Measurements from ENCODE around the gene YOD1.

Gene YOD1

DNA sequence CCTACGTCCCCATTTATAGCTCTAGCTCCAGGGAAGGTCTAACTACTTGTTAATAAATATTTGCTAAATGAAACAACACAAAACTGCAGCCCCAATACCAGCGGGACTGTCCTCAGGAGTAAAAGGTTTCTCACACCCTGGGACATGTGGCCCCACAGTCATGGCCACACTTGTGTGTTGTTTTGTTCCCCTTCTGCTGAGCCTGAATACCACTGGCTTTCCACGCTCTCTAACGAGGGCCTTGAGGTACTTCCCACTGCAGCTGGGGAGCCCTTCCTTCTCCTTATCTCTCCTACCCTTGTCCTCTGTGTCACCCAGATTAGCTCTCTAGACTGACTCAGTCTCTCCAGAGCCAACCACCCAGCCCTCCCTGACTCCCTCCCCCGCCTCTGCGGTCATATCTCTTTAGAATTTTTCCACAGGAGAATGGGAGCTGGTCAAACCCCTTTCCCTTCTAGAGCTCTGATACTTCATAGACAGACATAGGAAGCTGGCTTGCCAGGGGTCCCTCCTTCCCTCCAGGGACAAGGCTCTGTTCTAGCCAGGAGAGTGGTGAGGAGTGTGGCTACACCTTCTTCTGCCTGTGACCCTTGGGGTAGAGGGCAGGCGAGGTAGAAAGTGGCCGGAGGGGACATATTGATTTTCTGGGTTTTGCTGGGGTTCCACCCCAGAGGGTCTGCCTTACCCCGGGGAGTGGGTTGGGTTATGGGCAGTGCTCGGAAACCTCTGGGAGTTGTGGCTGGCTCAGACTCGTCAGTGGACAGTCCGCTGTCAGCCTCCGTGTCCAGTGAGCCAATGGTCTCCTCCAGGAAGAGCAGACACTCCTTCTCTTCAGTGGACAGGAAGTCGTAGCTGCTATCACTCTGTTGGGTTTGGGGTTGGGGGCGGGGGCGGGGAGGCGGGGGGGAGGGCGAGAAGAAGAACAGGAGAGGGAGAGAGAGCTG, 26.5 kb downstream of the YOD1 start:
- no peak for DNase-seq

DNA sequence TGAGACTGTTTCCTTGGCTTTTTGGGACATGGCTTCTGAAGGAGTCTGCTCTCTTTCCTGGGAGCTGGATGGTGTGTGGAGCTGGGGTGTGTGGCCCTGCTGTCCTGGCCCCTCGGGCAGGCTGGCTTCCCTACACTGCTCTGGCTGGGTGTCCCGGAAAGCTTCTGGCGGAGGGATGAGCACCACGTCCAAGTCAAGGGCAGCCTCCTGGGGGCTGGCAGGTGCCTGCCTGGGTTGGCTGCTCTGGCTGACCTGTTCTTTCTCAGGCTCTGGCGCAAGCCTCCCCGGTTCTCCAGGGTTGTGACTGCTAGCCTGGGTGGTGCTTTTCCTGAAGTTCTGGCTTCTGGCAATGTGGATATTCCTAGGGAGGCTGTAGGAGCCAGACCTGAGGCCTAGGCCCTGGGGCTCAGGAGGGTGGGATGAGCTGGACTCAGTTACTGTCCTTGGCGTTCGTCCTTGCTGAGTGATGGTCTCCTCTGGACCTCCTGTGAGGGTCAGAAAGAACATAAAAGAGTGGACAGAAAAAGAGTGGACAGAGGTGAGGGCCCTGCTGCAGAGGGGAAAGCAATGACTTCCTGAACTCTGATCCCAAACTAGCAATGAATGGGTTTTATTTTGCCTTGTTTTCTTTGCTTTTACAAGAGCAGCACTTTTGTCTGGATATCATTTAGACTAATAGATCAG, 27.9 kb downstream of the YOD1 start:
- DNase-seq = no peak

DNA sequence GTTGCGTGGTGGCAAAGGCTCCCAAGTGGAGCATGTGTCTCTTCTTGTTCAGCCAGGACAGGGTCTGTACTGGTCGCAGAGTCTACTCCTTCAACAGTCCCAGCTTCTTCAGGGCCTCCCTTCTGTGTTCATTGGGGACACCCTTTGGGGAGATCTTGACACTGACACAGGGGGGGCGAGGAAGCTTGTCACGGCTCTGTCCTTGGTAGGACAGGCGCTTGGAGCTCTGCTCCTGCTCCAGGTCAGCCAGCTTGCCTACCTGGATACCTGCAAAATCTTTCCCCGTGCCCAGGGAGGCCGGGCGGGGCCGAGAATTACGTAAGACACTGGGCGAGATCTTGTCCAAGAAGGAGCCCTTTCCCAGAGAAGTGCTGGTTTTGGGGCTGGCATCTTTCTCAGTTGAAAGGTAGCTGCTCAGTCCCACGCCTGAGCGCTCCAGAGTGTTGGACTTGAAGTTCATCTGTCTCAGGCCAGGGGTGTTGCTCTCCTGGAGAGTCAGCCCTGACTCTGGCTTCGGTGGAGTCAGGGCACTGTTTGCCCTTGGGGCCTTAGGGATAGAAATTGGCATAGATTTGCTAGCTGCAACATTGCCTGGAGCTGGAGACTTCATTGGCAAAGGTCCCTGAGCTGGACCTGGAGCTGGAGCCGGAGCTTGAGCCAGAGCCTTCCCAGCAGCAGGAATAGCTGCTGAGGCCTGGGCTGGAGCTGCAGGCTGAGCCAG, 29.0 kb downstream of the YOD1 start:
- no peak for DNase-seq

DNA sequence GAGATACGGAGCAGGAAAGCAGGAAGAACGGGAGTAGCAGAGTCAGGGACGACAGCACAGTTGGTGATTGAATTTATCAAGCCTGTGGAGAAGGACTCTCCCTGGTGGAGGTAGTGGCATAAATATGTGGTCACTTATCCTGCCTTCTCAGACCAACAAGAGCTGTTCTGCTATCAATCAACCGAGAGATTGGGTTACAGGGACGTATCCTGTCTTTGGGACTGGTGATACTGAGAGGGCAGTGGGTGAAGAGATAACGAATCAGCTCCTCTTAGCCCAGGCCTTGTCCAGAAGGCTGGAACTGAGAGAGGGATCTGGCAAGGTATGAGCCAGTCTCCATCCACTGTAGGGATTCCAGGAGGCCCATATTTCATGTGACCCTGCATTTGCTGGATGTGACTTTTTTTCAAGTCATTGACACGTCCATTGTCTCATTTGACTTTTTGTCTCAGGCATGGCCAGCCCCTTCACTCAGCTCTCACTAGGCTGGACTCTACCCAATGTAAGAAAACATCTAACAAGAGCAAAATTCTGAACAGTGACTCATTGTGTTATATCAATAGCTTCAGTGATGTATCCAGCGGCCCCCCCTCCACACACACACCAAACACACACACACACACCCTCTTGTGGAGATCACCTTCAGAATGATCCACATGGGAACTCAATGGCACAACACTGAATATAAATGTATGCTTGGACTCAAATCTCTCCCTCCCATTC, 29.7 kb downstream of the YOD1 start:
- no peak for DNase-seq

DNA sequence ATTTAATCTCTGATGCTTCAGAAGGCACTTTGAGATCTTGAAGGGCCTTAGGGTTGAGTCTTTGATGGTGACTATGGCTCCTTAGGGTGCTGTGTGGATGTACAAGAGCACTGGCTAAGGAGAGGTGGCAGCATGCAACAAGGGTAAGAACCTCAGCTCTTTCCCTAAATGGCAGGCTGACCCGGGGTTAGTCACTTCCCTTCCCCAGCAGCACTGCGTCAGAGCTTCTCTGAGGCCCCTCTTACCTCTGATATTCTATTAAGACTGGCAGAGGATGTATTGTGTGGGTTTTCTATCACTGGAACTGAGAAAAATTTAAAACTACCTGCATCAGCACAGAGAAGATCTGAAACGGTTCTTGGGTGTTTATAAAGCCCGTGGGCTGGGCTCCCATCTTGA, 30.3 kb downstream of the YOD1 start:
- no peak for DNase-seq

DNA sequence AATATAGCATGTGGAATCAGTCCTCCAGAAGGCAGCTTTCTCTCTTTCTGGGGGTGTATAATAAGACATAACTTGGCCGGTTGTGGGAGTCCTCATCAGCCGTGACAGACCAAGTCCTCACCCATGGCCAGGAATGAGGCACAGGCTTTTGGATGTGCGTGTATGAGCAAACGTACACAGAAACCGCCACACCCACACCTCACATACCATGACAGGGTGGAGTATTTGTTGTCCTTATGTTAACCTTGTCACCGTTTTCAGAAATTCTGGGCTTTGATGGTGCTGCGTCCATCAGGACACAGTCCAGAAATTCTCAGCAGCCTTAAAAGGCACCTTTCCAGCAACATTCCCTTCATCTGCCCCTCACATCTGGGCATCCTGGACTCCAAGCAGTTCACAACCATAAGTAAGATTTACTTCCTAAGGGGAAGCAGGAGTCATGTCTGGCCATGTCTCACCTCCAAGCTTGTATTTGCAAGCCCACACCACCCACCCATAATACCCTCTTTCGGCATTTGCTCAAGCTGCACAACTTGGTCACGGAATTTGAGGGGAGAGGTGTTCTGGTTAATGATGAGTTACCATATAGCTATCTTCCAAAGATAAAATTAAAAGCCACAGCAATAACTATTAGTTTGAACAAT, 30.8 kb downstream of the YOD1 start:
- no peak for DNase-seq

DNA sequence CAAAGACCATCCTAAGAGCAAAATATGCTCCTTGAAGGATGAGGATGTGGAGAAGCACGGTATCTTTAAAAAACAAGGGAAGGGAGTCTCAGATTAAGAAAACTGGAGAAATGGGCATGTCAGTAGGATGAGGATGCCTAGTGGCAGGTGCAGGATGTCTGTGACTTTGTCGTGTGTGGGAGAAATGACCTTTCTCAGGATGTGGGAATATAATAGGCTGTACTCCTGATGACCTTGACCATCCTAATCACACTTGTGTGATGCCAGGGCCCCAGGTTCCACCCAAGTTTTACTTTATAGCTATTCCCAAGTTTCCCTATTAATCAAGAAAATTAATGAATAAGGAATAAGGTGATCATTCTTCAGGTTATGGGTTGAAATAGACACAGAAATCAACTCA, 31.3 kb downstream of the YOD1 start:
- DNase-seq = no peak

DNA sequence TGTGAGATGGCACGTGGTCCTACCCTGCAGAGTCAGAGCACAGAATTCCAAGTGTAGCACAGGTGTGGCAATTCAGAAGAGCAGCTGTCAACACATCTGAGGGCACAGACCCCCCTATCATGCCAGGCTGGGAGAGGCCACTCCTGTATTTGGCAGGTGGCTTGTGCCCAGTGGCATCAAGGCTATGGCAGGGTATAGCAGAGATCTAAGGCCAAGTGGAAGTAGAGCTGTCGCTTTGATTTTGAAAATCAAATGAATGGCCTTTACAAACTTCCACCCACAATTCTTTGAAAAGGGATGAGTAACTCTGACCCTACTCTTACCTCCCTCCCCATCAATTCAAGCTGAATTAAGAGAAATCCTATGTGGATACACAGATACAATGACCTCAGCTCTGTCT, 31.8 kb downstream of the YOD1 start:
- no peak for DNase-seq

DNA sequence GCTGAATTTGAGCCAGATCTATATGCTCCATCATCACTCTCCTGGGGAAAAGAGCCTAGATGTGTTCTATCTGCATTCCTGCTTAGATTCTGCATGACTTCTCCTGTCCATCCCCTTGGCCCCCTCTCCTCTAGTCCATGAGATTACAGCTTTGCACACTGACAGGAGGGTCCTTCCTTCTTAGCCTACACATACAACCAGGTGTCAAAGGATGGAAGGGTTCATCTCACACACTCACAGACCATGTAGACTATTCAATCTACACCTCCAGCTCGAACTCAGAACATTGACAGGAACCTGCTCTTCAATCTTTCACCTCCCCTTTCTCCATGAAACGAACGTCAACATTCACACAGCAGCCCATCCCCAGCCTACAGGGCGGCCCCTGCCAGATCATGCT, 32.3 kb downstream of the YOD1 start:
- no peak for DNase-seq

DNA sequence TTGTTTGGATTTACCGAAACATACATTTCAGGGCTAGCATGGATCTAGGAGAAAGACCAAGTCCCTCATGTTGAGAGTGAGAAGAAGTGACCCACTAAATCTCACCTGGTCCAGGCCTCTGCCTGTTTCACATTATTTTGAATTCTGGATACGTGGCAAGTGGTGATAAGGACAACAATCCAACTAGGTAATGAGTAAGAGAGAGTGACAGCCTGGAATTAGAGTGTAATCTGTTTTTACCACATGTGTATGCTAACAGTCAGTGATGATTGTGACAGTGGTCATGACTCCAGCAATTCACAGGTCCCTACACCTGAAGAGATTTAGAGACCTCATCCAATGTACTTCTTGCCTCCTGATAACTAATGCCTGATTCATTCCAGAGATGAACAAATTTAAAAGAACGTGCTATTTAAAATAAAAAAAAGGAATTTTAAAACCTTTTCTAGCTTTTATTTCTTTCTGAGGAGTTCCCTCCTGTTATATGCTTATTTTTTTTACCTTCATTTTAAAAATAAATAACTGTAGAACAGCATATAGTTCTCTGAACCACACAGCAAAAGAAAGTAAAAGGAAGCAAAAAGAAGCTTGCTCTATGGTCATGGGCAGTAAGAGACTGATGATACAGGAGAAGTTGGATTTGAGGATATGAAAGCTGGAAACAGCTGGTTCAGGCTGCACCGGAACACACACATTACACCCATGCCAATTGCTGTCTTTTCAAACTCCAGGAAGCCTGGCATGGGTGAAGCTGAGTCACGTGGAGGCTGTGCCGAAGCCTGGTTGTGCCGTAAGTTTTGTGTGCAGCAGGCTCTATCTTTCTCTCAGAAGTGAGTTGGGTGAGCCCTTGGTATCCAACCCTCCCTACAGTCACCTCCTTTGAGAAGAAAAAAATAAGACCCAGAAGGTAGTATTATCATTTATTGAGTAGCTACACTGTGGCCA, 33.1 kb downstream of the YOD1 start:
- DNase-seq = peak; percentile 29

DNA sequence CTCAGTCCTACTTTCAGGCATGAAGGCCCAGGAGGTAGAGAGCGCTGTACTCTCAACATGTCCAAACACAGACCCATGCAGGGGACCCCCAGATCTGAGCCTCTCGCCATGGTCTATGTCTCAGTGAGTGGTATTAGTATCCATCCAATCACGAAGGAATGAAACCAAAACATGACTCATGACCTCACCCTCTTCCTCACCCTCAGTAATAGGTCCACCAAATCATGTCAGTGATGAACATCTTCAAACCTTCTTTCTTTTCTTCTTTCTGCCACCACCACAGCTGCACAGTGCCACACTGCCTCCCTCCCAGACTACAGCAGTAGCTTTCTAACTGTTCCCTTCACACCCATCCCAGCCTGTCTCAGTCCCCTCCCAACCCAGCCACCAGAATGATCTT, 35.2 kb downstream of the YOD1 start:
- no peak for DNase-seq

DNA sequence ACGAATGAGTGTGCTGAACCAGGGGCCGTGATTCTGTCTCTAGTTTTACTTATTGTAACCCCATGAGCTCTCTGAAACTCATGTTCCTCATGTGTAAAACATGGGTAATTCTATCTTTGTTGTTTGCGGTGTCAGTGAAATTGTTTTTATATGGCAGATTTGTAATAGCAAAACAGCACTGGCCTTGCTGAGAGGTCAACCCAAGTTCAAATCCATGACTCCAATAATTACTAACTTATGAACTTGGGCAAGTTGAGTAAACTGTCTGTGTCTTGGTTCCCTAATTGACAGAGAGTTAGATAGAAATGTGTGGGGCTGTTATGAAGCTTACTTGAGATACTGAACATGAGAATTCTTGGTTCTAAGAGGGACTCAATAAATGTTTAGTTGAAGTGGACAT, 36.3 kb downstream of the YOD1 start:
- DNase-seq = no peak

DNA sequence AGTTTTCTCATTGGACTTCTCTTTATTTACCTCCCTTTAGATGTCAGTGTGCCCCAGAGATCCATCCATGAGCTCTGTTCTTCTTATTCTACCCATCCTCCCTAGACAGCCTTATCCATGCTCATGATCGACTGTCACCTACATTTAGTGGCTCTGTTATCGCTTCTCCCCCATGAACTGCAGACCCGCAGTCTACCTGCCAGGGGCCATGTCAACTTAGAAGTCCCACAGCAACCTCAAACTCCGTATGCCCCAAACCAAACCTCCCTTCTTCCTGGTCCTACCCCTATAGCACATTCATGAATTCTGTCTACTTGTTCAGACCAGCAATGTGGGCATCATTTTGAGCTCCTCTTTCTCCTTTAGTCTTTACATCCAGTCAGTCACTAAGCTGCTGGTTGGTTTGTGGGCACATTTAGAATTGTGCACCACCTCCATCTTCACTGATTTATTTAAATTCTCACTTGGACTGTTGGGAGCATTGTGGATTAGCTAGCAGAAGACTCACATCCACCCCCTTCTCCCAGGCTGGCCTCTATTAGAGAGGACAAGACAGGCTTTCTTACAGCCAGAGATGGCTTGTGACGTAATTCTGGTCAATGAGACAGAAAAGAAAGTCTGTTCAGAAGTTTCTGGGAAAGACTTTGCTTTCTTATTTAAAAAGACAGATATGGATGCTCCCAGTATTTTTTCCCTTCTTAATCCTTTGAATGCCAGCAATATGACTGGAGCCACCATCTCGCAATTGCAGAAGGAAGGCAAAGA, 37.5 kb downstream of the YOD1 start:
- DNase-seq = no peak

DNA sequence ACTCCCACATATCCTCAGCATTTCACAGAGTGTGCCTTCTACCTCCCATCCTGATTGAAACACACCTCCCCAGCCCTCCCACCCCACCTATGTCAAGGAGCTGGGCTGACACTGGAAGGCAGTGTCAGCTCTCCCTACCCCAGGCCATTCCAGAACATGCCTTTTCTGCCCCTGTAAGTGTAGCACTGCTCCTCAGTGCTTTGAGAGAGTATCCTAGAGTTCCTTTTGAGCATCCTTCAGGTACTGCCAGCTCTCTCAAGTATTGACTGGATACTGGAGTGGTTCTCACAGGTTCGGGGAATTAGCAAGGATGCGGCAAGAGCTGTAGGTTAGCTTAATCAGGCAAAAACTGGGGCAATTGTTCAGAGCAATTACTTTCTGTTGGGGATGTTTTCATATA, 40.3 kb downstream of the YOD1 start:
- DNase-seq = no peak

DNA sequence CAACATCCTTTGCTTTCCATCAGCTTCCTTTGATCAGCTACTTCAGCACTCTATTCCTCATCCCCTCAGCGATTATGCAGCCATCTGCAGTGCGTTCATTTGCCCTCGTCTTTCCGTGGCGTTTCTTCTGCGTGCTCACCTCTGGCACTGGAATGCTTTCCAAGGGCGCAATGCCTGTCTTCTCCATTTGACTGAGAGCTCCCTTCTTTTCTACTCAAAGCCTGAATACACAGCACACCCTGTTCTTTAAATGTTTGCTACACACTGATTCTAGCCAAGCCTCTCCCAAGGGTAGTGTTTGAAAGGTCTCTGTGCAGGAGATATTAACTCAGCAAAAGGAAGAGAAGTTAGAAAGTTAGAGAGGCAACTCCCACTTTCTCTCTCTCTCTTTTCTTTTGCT, 41.1 kb downstream of the YOD1 start:
- no peak for DNase-seq

DNA sequence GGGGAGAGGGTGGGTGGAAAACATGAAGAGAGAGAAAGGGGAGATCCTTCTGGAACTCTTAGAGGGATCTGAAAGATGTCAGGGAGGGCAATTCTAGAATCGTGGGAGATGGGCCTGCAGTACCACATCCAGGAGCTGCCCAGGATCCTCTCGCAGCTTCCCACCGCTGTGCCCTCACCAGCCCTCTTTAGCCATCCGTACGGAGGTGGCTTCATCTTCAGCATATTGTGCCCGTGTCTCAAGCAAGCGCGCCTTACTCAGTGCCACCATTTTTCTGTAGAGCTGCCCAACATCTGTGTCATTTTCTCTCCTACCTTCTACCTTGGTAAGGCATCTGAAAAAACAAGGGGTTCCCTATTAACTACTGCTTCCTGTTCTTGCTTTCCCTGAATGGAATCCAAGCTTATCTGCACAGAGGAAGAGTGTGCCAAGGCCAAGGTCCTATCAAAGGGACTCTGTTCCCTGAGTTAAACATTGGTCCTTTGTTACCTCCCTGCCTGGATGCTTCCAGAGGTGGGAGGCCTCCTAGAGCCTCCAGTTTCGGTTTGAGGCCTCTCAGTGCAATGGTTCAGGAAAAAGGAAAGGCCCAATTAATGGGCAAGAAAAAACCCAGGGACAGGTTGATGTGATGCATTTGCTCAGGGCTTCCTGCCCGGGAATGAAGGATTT, 41.7 kb downstream of the YOD1 start:
- DNase-seq = no peak

DNA sequence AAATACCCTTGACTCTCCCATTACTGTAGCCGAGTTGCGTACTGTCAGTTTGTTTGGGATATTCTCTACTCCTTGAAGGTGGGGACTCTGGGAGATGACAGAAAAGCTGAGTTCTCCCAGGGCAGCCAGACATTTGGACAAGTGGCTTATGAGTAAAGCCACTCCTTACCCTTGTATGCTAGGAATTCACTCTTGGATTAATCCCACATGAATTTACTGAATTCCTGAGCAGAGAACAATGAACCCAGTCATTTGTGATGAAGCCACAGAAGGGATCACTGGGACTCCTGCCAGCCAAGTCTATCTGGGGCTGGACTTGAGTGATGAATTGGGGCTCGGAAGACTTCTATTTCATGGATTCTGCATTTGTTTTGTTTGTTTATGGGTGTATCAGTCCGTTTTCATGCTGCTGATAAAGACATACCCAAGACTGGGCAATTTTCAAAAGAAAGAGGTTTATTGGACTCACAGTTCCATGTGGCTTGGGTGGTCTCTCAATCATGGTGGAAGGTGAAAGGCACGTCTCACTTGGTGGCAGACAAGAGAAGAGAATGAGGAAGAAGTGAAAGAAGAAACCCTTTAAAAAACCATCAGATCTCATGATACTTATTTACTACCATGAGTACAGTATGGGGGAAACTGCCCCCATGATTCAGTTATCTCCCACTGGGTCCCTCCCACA, 43.5 kb downstream of the YOD1 start:
- no peak for DNase-seq

DNA sequence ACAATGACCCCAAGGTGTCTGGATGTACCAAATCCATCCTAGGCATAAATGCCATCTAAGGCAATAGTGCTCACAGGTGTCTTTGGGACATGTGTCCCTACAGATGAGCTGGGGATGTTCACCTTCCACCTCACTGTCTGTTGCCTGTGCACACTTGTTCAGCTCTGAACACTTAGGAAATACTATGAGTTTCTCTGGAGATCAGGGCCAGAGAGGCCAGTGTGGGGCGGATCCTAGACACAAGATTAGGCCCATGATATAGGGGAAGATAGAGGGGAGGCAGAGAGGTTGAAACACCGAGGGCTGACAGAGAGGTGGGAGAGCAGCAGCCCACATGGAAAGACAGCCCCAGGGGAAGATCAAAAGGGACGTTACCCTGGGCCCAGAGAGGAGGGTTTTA, 44.1 kb downstream of the YOD1 start:
- no peak for DNase-seq

DNA sequence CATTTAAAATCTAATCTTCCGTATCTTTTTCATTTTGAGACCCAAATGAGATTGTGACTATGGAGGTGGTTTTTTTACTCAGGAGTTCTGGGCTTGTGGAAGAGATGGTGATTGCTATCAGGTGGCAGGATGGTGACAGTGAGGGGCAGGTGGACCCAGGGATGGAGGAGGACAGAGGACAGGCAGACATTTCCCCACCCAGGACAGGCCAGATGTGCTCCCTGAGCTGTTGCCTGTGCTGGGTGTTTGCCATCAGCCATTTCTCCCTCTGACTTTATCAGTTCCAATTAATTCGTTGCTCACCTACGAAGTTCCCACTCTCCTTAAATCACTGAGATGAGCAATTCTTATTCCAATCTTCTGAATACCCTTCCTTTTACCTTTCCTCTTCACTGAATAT, 44.9 kb downstream of the YOD1 start:
- no peak for DNase-seq
